ENCODE measurements around the gene KCTD12.

The KCTD12 gene

DNA sequence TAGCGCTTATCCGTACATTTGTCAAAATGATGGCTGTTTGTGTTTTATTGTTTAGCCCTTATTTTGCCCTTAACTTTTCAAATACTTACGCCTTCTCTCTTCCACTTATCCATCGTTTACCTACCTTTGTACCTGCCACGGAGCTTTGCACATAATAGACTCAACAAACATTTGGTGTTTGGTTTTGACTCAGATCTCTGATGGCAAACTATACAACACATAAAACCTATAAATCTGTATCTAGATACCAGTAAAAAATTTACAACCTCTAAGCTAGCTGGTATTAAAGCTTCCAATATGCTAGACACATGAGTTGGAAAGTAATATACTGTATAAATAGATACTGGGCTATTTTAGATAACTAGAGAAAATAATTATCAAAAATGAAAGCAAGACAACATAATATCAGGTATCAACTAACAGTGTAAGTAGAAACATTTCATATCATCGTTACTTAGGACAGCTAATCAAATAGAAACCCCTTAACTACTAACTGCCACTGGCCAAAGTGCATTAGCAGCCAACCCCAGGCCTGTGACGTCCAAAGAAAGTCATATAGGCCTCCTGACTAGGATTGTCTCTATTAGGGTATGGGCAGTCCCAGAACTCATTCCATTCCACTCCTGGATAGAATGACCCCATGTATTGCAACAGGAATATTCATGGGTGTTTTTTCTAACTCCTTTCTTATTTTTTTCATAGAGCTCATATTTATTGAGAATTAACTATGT lies 53.8 kb downstream of the KCTD12 start:
- TF ChIP-seq, protein P1, sequence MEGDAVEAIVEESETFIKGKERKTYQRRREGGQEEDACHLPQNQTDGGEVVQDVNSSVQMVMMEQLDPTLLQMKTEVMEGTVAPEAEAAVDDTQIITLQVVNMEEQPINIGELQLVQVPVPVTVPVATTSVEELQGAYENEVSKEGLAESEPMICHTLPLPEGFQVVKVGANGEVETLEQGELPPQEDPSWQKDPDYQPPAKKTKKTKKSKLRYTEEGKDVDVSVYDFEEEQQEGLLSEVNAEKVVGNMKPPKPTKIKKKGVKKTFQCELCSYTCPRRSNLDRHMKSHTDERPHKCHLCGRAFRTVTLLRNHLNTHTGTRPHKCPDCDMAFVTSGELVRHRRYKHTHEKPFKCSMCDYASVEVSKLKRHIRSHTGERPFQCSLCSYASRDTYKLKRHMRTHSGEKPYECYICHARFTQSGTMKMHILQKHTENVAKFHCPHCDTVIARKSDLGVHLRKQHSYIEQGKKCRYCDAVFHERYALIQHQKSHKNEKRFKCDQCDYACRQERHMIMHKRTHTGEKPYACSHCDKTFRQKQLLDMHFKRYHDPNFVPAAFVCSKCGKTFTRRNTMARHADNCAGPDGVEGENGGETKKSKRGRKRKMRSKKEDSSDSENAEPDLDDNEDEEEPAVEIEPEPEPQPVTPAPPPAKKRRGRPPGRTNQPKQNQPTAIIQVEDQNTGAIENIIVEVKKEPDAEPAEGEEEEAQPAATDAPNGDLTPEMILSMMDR (conservative IDR thresholded peaks at IDR 0.05; ENCODE audit: low read length) = no peak
- H3K4me3 ChIP-seq (ENCODE audit: low read length) = no peak overlapping the region
- no peak for DNase-seq (ENCODE audit: low read depth)

DNA sequence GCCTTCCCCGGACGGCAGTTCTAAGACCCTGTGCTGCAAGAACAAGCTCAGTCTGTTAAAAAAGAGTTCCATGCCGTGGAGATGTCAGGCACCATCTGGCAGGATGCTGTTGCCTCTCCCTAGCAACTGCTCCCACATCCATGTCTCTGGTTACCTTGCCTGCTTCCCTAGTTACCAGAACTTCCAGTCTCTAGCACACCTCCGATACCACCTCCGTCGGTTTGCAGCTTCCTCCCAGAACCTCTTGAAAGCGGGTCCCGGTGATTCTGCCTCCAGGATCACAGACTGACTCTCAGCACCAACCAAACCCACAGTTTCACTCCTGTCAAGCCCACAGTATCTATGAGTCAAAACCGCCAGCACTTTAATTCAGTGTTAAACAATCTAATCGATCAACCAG lies 55.4 kb downstream of the KCTD12 start:
- H3K4me3 ChIP-seq (ENCODE audit: low read length) = no peak overlapping the region
- TF ChIP-seq, protein P1 (conservative IDR thresholded peaks at IDR 0.05; ENCODE audit: low read length) = no peak
- DNase-seq (ENCODE audit: low read depth) = no peak
